DND-41 (cell line): ENCODE data around the gene RPL29.

ENCODE experiments used
- ATAC-seq: fragments of 200-7000 bp; cut with Tn5 transposase; 3 replicates; pipeline ENCODE4 v1.9.1; 2021; ENCODE audit warnings: low read depth; ENCODE audit not compliant: insufficient read depth
- DNase-seq: peaks from one replicate; pipeline ENCODE4 v3.0.0-alpha.2; 2020
- H2AFZ ChIP-seq: 2 replicates; pipeline ENCODE4 v1.6.0; 2012; ENCODE audit warnings: low read depth, low read length
- H3K27ac ChIP-seq: 2 replicates; pipeline ENCODE4 v1.5.1; 2012; ENCODE audit warnings: low read length, inconsistent platforms
- H3K27me3 ChIP-seq: fragments of 200-600 bp; sonication (generic); 2 replicates; pipeline ENCODE4 v1.6.0; 2012; ENCODE audit warnings: low read length, mild to moderate bottlenecking, inconsistent platforms; ENCODE audit not compliant: insufficient read depth, poor library complexity
- H3K36me3 ChIP-seq: 2 replicates; pipeline ENCODE4 v1.5.1; 2012; ENCODE audit warnings: low read length, inconsistent platforms; ENCODE audit not compliant: insufficient read depth
- H3K4me1 ChIP-seq: 2 replicates; pipeline ENCODE4 v1.5.1; 2012; ENCODE audit warnings: mild to moderate bottlenecking, low read length; ENCODE audit not compliant: insufficient read depth
- H3K4me2 ChIP-seq: 2 replicates; pipeline ENCODE4 v1.6.0; 2012; ENCODE audit warnings: mild to moderate bottlenecking, moderate library complexity, low read length, inconsistent platforms; ENCODE audit not compliant: insufficient read depth
- H3K4me3 ChIP-seq, 2 experiments: fragments of 200-600 bp in 1 of 2; shearing (Covaris generic) in 1 of 2; 2 replicates each; pipeline ENCODE4 v1.5.1; 2012 to 2016; ENCODE audit warnings: inconsistent platforms in 2 of 2, low read length in 2 of 2, mild to moderate bottlenecking in 2 of 2, low read depth in 1 of 2, moderate library complexity in 1 of 2
- H3K79me2 ChIP-seq: 2 replicates; pipeline ENCODE4 v1.6.0; 2012; ENCODE audit warnings: low read length, inconsistent platforms; ENCODE audit not compliant: insufficient read depth
- H3K9ac ChIP-seq: 2 replicates; pipeline ENCODE4 v1.6.0; 2012; ENCODE audit warnings: low read depth, mild to moderate bottlenecking, inconsistent platforms, low read length, moderate library complexity
- H3K9me3 ChIP-seq: 2 replicates; pipeline ENCODE4 v1.5.1; 2012; ENCODE audit warnings: low read length, moderate library complexity, mild to moderate bottlenecking, inconsistent platforms; ENCODE audit not compliant: insufficient read depth, severe bottlenecking
- H4K20me1 ChIP-seq: 2 replicates; pipeline ENCODE4 v1.6.0; 2012; ENCODE audit warnings: low read length; ENCODE audit not compliant: insufficient read depth
- CTCF ChIP-seq: IDR thresholded peaks from 2 replicates; pipeline ENCODE4 v1.5.1; 2012; ENCODE audit warnings: borderline replicate concordance, low read length, moderate library complexity, mild to moderate bottlenecking; ENCODE audit not compliant: poor library complexity, severe bottlenecking; ENCODE audit errors: extremely low read depth
- EZH2 ChIP-seq: IDR thresholded peaks from 3 replicates; pipeline ENCODE4 v1.6.1; 2012; ENCODE audit warnings: borderline replicate concordance, low read depth, mild to moderate bottlenecking, moderate library complexity, low read length, inconsistent platforms; ENCODE audit not compliant: severe bottlenecking

The RPL29 gene

GRCh38 chr3:51945926-51946705 is 49.6 kb downstream of the RPL29 start:
- H3K27me3 ChIP-seq, result no peaks in the 10 kb centered on the region
- ATAC-seq (no peak), DNase-seq (no peak)
- H3K4me2 ChIP-seq, result no peak overlapping the region
- no peak overlapping the region for H3K9ac ChIP-seq
- no peaks in the 10 kb centered on the region; the same call in 1 of the 2 replicates for H4K20me1 ChIP-seq
- no peak overlapping the region for H3K4me3 ChIP-seq
- H3K4me1 ChIP-seq, result peaks cover 17% of the 10 kb centered on the region
- TF ChIP-seq EZH2, result no peak
- no peak for TF ChIP-seq CTCF
- no peaks in the 10 kb centered on the region; the same call in 1 of the 2 replicates for H3K36me3 ChIP-seq
- H3K27ac ChIP-seq, result no peak overlapping the region
- H2AFZ ChIP-seq, result no peak overlapping the region
- peaks cover 9% of the 10 kb centered on the region for H3K79me2 ChIP-seq
- H3K9me3 ChIP-seq, result no peaks in the 10 kb centered on the region

GRCh38 chr3:51945031-51945840 is 50.5 kb downstream of the RPL29 start:
- peaks cover 18% of the 10 kb centered on the region for H3K79me2 ChIP-seq
- H3K9me3 ChIP-seq, result no peaks in the 10 kb centered on the region
- peaks cover 26% of the 10 kb centered on the region for H3K4me1 ChIP-seq
- no peaks in the 10 kb centered on the region for H3K27me3 ChIP-seq
- no peak overlapping the region for H3K4me2 ChIP-seq
- no peak for ATAC-seq
- no peak overlapping the region for H3K9ac ChIP-seq
- H2AFZ ChIP-seq, result no peak overlapping the region
- no peak overlapping the region for H3K27ac ChIP-seq
- DNase-seq, result no peak
- no peak overlapping the region for H3K4me3 ChIP-seq
- no peaks in the 10 kb centered on the region; the same call in 1 of the 2 replicates for H3K36me3 ChIP-seq
- peaks cover 2% of the 10 kb centered on the region; the same call in 1 of the 2 replicates for H4K20me1 ChIP-seq
- TF ChIP-seq EZH2 (no peak), CTCF (no peak)

GRCh38 chr3:51944451-51945021 is 51.2 kb downstream of the RPL29 start:
- no peak overlapping the region for H3K27ac ChIP-seq
- H3K79me2 ChIP-seq, result peaks cover 25% of the 10 kb centered on the region
- H3K9me3 ChIP-seq, result no peaks in the 10 kb centered on the region
- H3K27me3 ChIP-seq, result no peaks in the 10 kb centered on the region
- ATAC-seq (no peak), DNase-seq (no peak)
- H3K9ac ChIP-seq, result no peak overlapping the region
- no peak overlapping the region for H3K4me2 ChIP-seq
- no peak overlapping the region for H2AFZ ChIP-seq
- no peaks in the 10 kb centered on the region; the same call in 1 of the 2 replicates for H3K36me3 ChIP-seq
- TF ChIP-seq CTCF, result no peak
- no peak for TF ChIP-seq EZH2
- H3K4me3 ChIP-seq, result no peak overlapping the region
- H4K20me1 ChIP-seq, result peaks cover 2% of the 10 kb centered on the region; the same call in 1 of the 2 replicates
- H3K4me1 ChIP-seq, result peaks cover 33% of the 10 kb centered on the region
